HG03565 (cell line): ENCODE data around the gene NSD1.

Experiments
- ATAC-seq: cut with Tn5 transposase; IDR thresholded peaks from one replicate; pipeline ENCODE4 v1.9.1; 2021; ENCODE audit warnings: mild to moderate bottlenecking, moderate library complexity; ENCODE audit not compliant: unreplicated experiment

Gene NSD1

DNA sequence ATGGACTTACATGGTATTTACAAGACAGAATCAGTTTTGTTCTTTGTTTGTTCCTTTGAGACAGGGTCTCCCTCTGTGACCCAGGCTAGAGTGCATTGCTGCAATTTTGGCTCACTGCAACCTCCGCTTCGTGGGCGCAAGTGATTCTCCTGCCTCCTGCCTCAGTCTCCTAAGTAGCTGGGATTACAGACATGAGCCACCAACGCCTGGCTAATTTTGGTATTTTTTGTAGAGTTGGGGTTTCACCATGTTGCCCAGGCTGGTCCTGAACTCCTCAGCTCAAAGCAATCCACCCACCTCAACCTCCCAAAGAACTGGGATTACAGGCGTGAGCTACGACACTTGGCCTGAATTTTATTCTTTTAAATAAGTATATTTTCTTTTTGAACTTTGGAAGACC, 142.3 kb downstream of the NSD1 start:
- ATAC-seq = no peak

DNA sequence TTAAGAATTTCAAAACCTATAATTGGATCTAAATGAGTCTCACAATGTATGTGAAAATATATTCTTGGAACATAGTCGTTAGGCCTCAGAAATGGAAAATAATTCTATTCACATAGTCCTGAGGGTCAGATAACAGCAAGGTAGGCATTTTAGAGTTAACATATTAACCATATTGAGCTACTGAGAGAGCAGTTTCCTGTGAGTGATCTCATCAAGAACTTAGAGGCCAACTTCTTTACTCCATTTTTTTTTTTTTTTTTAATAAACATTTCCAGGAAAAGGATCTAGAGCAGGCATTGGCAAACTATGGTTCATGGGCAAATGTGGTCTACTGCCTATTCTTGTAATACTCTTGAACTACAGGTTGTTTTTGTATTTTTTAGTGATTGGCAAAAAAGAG, 143.3 kb downstream of the NSD1 start:
- no peak for ATAC-seq

DNA sequence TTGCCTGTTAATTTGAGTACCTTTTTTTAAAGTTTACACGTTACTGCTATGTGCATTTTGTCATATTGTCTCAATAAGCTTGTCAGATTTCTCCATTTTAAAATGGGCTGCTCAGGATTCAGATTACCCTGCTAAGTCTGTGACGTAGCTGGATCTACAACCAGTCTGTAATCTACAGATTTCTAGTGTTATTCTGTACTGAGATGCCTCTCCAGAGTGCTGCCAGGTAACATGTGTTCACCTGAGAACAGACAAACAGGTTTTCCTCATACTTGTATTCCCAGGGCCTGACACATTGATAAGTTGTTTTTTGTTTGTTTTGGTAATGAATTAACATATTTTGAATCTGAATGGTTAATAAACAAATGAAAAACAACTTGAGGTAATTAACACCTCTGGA, 154.6 kb downstream of the NSD1 start:
- no peak for ATAC-seq

DNA sequence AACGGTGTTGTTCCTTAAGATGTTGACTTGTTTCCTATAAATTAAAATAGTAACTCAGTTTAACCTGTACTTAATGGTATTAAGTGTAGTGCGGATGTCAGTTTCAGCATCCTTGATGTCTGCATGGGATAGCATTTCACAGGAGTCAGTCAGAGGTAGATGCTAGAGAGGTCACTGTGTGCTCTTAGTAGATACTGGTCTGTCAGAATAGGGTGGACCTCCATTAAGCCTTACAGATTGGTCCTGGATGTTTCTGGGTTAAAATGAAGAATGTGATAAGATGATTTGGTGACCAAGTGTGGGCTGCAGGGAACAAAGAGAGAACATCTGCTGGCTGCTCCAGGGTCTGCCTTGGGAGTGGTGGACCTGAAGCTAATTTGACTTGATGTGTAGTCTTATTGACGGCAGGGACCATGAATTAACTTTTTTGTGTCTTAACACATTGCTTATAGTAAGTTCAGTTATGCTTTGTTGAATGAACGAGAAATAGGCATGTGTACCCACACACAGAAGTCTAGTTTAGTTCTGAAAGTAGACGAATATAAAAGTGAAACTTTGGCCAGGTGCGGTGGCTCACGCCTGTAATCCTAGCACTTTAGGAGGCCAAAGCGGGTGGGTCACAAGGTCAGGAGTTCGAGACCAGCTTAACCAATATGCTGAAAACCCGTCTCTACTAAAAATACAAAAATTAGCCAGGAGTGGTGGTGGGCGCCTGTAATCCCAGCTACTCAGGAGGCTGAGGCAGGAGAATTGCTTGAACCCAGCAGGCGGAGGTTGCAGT, 157.4 kb downstream of the NSD1 start:
- no peak for ATAC-seq

DNA sequence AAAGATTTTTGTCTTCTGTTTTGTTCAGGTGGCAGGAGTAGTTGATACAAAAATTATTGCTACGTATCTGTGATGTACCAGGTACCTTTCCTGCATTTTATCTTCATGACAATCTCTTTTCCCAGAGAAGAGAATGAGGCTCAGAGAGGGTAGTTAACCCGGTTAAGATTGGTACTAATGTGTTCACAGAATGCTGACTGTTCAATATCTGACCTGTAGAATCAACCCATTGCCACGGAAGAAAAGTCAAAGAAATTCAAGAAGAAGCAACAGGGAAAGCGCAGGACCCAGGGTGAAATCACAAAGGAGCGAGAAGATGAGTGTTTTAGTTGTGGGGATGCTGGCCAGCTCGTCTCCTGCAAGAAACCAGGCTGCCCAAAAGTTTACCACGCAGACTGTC, 158.2 kb downstream of the NSD1 start:
- ATAC-seq = no peak

DNA sequence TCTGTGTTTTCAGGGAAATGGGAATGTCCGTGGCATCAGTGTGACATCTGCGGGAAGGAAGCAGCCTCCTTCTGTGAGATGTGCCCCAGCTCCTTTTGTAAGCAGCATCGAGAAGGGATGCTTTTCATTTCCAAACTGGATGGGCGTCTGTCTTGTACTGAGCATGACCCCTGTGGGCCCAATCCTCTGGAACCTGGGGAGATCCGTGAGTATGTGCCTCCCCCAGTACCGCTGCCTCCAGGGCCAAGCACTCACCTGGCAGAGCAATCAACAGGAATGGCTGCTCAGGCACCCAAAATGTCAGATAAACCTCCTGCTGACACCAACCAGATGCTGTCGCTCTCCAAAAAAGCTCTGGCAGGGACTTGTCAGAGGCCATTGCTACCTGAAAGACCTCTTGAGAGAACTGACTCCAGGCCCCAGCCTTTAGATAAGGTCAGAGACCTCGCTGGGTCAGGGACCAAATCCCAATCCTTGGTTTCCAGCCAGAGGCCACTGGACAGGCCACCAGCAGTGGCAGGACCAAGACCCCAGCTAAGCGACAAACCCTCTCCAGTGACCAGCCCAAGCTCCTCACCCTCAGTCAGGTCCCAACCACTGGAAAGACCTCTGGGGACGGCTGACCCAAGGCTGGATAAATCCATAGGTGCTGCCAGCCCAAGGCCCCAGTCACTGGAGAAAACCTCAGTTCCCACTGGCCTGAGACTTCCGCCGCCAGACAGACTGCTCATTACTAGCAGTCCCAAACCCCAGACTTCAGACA, 160.4 kb downstream of the NSD1 start:
- ATAC-seq = no peak

DNA sequence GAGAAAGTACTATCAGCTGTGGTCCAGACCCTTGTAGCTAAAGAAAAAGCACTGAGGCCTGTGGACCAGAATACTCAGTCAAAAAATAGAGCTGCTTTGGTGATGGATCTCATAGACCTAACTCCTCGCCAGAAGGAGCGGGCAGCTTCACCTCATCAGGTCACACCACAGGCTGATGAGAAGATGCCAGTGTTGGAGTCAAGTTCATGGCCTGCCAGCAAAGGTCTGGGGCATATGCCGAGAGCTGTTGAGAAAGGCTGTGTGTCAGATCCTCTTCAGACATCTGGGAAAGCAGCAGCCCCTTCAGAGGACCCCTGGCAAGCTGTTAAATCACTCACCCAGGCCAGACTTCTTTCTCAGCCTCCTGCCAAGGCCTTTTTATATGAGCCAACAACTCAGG, 161.1 kb downstream of the NSD1 start:
- no peak for ATAC-seq

GRCh38 chr5:177295924-177296323, 162.4 kb downstream of the NSD1 start:
- ATAC-seq = no peak

DNA sequence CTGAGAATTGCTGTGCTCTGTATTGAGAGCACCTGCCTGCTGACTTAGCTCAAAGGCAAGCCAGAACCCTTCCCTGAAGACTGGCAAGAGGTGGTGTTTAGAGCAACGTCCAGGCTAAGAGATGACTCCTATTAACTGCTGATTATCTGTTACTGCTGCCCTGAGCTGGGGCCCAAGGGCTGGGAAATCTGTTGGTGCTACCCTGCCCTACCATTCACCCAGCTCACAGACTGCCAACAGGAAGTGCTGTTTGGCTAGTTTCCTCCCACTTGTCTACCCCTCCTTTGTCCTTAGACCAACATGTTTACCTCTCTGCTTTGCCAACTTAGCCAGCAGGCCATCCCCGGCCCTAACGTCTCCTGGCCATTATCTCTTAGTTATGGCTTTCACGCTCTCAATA, 163.0 kb downstream of the NSD1 start:
- no peak for ATAC-seq

DNA sequence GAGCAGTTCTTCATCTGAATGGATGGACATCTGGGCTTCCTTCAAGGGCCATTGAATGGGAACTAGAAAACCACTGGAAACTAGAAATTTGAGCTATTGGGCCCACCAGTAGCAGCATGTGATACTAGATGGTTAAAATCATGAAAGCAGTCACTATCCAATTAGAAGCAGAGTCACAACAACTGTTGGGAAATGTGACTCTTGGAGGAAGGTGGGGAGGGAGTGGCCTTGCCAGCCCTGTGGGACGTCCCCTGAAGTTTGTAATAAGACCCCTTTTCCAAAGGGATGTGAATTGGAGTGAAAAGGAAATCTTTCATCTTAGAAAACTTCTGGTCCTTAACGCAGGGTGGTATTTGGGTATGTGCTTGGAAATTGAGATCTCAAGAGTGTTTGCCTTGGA, 164.3 kb downstream of the NSD1 start:
- ATAC-seq = no peak

GRCh38 chr5:177299697-177300096, 166.1 kb downstream of the NSD1 start:
- ATAC-seq = no peak

GRCh38 chr5:177300236-177300880, 166.8 kb downstream of the NSD1 start:
- ATAC-seq = peak; percentile 44

DNA sequence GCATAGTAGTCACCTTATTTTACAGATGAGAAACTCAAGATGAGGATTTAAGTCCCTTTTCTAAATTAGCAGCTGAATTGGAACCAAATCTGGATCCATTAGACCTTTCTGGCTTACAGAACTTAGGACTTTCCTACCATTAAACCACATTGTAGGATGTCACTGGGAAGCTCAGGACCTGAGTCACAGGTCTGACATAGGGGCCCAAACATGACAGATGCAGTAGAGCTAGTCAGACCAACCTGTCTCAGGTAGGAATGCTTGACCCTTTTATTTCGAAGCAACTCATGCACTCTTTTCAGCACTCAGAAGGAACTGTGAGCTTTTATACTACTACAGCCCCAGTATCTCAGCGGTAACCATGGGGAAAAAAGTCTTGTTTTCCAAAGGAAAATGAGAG, 167.4 kb downstream of the NSD1 start:
- ATAC-seq = no peak

- no peak for ATAC-seq
These were observed 168.1 kb downstream of the NSD1 start for GRCh38 chr5:177301503-177302165.

GRCh38 chr5:177302354-177303110, 169.0 kb downstream of the NSD1 start:
- no peak for ATAC-seq

DNA sequence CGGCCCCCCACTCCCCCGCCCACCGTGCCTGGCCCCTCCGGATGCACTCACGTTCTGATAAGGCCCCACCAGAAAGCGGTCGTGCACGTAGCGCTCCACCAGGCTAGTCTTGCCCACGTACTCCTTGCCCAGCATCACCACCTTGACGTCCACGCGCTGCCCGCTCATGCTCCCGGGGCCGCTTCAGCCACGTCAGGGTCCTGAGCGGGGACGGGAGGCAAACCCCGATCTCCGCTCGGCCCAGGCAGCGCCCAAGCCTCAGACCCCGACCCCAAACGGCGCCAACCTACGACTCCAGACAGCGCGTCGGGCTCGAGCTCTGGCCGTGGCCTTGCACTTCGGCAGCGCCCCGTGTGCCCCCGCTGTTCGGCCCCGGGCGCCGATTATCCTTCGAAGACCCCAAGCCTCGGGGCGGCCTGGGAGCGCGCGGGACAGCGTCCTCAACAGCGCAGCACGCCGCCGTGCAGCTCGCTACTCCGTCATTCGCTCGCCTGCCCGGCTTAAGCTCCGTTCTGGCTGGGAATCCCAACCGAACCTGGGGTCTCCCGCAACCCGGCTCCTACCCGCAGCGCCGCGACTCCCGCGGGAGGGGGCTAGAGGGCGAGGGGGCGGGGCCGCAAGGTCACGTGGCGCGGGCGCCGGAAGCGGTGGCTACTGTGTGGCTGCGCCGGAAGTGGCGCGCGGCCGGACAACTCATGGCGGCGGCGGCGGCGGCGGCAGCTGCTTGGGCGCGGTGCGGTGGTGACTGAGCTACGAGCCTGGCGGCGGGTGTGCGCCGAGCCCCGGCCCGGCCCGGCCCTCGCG, 169.8 kb downstream of the NSD1 start, which contains the start of the genes PRELID1 and RAB24:
Gene PRELID1 (plus strand): TSS at position 679 of the 804 bp plus-strand sequence. CDS start 187 bp downstream, outside the sequence.
Gene RAB24 (minus strand): TSS at position 599 of the 804 bp plus-strand sequence. CDS start 431 bp downstream, at position 168.
- peak; percentile 33 for ATAC-seq

DNA sequence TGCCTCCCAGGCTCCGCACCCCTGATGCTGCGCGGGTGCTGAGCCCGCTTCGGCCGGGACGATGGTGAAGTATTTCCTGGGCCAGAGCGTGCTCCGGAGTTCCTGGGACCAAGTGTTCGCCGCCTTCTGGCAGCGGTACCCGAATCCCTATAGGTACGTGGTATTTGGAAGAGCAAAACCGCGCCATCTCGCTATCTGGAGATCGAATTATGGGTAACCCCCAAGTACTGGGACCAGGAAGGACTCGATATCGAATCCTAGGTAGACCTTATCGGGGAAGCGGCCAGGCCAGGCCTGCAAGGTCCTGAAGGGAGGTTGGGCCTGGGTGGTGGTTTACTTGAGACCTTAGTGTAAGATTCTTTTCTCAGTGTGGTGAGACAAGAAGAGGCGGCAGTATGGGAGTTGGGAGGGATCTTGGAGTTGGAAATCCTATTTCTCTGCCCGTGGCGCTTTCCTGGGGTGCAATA, 170.4 kb downstream of the NSD1 start:
- ATAC-seq = no peak

DNA sequence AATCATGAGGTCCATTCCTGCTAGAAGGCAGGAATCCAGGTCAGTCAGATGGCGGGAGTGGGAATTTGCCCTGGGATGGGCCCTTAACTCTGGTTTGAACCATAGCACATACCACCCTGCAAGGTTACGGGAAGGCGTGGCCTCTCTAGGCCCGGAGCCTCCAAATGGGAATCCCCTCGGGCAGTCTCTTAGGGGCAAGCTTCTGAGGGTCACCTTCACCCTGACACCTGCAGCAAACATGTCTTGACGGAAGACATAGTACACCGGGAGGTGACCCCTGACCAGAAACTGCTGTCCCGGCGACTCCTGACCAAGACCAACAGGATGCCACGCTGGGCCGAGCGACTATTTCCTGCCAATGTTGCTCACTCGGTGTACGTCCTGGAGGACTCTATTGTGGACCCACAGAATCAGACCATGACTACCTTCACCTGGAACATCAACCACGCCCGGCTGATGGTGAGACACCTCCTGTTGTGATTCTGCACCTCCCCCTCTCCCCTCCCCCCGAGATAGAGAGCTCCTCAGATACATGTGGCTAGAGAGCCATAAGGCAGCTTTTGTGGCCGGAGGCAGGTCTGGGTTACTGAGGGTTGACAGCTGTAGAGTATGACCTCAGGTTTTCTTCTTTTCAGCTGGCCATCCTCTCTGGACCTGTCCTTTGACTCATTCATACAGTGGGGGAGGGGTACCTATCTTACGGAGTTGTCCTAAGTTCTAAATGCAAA, 171.0 kb downstream of the NSD1 start:
- no peak for ATAC-seq
